Prostate gland (tissue), 2 donors: ENCODE results near the gene WASHC2A.
"Not testable (repeated sequence)": the region's sequence is repeated elsewhere in the genome, so short reads cannot be mapped to it uniquely, and the experiment has no call there.

Experiments
- POLR2A ChIP-seq: fragments of 450-650 bp; IDR thresholded peaks from one replicate; pipeline ENCODE4 v1.6.1; 2016; ENCODE audit warnings: antibody characterized with exemption, mild to moderate bottlenecking
- POLR2AphosphoS5 ChIP-seq: sonication (generic); formaldehyde crosslinking; IDR thresholded peaks from one replicate; pipeline ENCODE4 v1.6.1; 2017; ENCODE audit warnings: antibody characterized with exemption
- TF ChIP-seq, protein P1 (sequence below), 4 experiments: fragments of 200-600 bp in 2 of 4; fragments of 450-650 bp in 2 of 4; sonication (generic) in 2 of 4; IDR thresholded peaks; 1 replicate in 3 of 4; 2 replicates in 1 of 4; pipeline ENCODE4 v1.5.1; 2016 to 2019; ENCODE audit warnings: antibody characterized with exemption in 4 of 4, mild to moderate bottlenecking in 2 of 4, moderate library complexity in 2 of 4

DNA sequence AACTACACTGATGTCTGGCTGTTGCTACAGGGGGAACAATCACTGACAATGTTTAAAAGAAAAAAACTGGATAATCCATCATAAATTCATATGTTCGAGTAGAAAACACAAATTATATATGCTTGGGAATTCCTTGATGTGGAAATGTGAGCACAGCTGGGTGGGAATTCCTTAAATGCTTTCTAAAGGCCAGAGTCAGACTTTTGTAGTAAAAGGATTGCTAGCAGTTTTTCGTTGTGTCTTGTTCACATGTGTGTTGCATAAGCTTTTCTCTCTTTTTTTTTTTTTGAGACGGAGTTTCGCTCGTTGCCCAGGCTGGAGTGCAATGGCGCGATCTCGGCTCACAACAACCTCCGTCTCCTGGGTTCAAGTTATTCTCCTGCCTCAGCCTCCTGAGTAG, 21.3 kb upstream of the WASHC2A start:
- TF ChIP-seq POLR2AphosphoS5, POLR2A: not testable (repeated sequence)
- TF ChIP-seq, protein P1, sequence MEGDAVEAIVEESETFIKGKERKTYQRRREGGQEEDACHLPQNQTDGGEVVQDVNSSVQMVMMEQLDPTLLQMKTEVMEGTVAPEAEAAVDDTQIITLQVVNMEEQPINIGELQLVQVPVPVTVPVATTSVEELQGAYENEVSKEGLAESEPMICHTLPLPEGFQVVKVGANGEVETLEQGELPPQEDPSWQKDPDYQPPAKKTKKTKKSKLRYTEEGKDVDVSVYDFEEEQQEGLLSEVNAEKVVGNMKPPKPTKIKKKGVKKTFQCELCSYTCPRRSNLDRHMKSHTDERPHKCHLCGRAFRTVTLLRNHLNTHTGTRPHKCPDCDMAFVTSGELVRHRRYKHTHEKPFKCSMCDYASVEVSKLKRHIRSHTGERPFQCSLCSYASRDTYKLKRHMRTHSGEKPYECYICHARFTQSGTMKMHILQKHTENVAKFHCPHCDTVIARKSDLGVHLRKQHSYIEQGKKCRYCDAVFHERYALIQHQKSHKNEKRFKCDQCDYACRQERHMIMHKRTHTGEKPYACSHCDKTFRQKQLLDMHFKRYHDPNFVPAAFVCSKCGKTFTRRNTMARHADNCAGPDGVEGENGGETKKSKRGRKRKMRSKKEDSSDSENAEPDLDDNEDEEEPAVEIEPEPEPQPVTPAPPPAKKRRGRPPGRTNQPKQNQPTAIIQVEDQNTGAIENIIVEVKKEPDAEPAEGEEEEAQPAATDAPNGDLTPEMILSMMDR (IDR thresholded peaks at IDR 0.05), result not testable (repeated sequence)
